Endothelial cell of hepatic sinusoid (primary cell): ENCODE measurements around the gene EML4.
"Not testable (repeated sequence)": the region's sequence is repeated elsewhere in the genome, so short reads cannot be mapped to it uniquely, and the experiment has no call there.

Source experiments
- in situ Hi-C: cut with HindIII; loops from 2 replicates; pipeline ENCODE4 v1.10.0; 2017; ENCODE audit warnings: low sequenced_read_pairs

Gene EML4

DNA sequence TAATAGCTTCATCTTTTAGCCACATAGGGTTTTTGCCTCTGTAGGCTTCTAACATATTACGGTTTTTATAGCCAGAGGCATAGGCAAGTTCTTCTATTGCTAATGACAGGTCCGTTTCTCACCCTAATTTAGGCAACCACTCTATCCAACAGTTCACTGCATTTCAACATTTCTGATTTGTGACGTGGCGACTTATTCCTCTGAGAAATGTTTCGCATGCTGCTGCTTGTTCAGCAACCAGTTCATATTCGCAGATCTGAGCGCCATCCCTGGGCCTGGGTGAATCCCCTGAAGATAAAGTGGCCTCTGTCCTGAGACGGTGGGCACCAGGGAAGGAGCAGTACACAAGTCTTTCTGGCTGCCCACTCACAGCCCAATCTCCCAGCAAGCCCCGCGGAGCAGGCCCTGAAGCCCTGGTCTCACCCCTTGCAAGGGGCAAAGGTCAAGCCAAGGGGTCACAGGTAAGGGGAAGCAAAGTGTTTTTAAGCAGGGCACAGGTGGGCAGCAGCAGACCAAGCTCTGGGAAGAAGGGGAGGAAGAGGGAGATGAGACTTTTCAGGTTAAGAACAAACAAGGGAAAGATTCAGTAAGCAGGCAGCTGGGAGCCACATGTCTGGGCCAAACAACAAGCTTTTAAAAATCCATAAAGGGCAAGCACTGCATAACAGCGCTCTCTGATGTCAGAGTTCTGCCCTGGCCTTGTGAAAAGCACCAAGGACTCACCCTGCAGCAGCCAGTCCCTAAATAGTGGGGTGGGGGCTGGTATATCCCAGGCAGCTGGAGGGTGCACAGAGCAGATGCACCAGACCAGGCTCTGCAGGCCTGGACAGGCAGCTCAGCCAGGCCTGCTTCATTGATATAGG lies 202.7 kb downstream of the EML4 start:
- in situ Hi-C loops, result no loop called here

DNA sequence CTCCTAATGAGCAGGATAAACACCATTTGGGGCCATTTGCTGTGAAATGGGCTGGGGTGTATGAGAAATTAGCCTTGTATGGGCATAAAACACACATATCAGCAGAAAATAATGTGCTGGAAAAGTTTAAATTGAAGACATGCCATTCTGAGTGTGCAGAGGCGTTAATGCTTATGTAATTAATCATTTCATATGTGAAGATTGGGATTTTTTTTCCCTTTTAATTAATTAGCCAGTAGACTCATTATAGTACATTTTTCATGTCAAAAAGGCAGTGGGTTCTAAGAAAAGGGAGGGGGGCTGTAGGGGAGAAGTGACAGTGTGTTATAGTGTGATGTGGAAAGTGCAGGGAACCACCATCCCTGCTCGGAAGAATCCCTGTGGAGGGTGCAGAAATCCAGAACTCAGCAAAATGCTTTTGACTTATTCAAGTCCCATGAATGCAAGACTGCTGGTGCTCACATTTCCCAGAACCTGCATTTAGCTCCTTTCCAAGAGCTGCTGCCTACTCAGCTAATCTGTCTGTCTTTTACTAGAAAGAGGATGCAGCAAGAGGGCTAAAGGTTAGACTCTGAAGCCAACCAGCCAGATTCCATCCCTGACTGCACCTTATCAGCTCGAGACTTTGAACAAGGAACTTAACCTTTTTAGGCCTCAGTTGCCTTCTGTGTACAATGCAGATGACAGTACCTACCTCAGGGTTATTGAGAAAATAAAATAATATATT lies 203.5 kb downstream of the EML4 start:
- in situ Hi-C loops, result no loop called here

DNA sequence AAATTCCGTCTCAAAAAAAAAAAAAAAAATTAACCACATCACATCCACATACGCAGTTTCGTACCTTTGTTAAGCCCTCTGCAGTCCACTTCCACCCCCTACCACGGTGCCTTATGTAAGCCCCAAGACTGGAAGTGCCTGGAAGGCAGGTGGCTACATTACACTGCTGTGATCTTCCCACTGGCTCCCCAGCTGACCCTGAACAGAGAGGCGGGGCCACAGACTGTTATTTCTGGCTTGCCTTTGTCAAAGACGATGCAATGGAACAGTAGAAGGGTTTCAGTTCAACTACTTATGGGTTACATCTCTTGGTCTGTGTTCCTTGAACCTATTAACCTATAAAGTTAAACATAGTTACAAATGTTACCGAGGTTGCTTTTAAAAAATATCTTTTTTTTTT lies 207.6 kb downstream of the EML4 start:
- in situ Hi-C loops, result no loop called here

DNA sequence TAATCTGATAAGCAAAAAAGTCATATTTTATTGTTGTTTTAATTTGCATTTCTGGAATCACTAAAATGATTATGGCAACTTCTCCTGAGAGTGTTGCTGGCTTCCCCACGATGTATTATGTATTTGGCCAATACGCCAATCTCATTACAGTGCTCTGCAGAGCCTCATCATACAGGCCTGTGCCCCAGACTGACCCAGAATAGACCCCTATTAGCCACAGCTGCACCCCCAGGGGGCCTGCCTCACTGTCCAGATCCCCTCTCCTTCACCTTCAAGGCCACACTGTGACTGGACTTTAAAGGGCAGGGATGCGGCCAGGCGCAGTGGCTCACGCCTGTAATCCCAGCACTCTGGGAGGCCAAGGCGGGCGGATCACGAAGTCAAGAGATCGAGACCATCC lies 209.3 kb downstream of the EML4 start:
- in situ Hi-C loops, result no loop called here

DNA sequence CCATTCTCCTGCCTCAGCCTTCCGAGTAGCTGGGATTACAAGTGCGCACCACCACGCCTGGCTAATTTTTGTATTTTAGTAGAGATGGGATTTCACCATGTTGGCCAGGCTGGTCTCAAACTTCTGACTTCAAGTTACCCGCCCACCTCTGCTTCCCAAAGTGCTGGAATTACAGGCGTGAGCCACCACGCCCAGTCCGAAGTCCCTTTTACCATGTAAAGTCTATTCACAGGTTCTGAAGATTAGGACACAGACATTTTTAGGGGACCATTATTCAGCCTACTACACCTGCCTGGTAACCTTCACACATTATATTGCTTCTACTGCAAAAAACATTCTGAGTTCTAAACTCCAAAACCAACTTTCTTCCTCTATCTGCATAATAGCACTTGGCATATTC lies 210.9 kb downstream of the EML4 start:
- in situ Hi-C loops, result not testable (repeated sequence)

DNA sequence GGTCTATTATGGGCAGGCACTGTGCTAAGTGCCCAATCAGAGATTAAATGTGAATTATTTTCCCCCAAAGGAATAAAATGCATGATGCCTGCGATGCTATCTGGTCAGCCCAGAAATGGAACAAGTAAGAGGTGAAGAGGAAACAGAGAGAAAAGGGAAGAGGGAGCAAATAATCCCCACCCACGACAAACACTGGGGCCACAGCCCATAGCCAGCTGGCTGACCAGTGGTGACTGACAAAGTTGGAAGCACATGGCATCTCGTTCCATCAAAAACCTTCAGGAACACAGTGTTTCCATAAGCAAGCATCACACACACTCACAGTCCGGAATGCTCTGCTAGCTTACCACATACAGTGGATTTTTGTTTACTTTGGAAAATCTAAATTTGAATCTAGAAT lies 213.0 kb downstream of the EML4 start:
- in situ Hi-C loops, result no loop called here
